Cardiac ventricle fibroblast (primary cell): ENCODE results near the gene PRDM8. TPM values are rescaled to one million over a fixed set of nuclear protein-coding genes. Genes with fewer than 3 reads are reported as not detected.

Source experiments
- total RNA-seq: library from RNA; depleted of rRNA; stranded (reverse); fragments of >200 nt; gene quantifications from 2 replicates; pipeline ENCODE4 v1.2.3, GENCODE V29; 2015

The PRDM8 gene
- 2.7 and 3.5 TPM in 2 replicates for total RNA-seq

DNA sequence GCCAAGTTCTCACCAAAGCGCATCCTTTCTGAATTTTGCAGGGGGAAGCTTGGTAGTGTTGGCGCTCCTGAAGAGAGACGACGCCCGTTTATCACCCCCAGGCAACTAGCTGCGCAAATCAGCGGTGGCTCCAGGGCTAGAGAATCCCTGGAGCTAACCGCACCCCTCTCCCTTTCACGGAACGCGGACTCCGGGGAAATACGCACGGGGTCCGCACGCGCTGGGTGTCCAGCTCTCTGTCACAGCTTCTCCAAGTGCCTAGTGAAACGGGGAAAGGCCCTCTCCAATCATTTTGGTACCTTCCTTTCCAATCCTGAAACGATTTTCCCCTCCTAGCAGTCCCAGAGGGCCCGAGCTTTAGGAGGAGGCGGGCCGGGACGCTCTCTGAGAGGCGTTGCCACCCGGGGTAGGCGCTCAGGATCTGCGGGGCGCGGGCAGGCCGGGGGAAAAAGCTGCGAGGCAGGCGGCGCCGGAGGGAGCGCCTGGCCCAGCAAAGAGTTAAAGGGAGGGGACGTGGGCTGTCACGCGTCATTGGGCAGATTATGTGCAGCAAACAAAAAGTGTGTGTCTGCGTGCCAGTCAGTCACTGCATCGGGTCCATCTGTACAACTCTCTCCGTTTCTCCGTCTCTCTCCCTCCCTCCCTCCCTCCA lies at the start of gene PRDM8:
Gene PRDM8 (plus strand): TSS at position 582 of the 652 bp plus-strand sequence. CDS start 2,578 bp downstream, outside the sequence.

Other genes with a start within 250 kb of the PRDM8 start
- 43.6 and 45.3 TPM in 2 replicates for gene ANTXR2, start 124.3 kb upstream of the PRDM8 start, total RNA-seq
- gene FGF5, start 69.2 kb downstream of the PRDM8 start, total RNA-seq = 0.06 and 0.10 TPM in 2 replicates
- gene CFAP299, start 138.2 kb downstream of the PRDM8 start, total RNA-seq = not detected in 2 replicates